Epithelial cell of prostate (primary cell): ENCODE measurements around the gene ZNF610.
A peak's percentile ranks its signal among the peaks of the same experiment; 100 is the strongest.
"Not testable (repeated sequence)": the region's sequence is repeated elsewhere in the genome, so short reads cannot be mapped to it uniquely, and the experiment has no call there.

ENCODE experiments used
- DNase-seq: peaks from one replicate; pipeline ENCODE4 v3.0.0-alpha.2; 2011; ENCODE audit warnings: low read depth, low spot score
- H3K27ac ChIP-seq: fragments of 450-650 bp; 2 replicates; pipeline ENCODE4 v1.5.1; 2017; ENCODE audit warnings: mild to moderate bottlenecking

The ZNF610 gene

GRCh38 chr19:52336117-52336790 lies at the start of gene ZNF610:
ZNF610 (plus strand) TSS chr19:52336243; CDS start chr19:52349173, 12,930 bp downstream.
- peak; percentile 22 for DNase-seq
- peak within 1 kb of the TSS; percentile 9 for H3K27ac ChIP-seq

DNA sequence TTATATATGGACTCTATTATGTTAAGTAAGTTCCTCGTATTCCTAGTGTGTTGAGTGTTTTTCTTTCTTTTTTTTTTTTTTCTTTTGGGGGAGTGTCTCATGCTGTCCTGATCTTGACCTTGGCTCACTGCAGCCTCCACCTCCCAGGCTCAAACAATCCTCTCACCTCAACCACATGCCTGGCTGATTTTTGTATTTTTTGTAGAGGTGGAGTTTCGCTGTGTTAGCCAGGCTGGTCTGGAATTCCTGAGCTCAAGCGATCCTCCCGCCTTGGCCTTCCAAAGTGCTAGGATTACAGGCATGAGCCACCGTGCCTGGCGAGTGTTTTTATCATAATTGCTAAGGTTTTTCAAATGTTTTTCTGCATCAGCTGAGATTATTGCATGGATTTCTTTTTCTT lies 49.8 kb upstream of the ZNF610 start:
- DNase-seq = no peak
- no peak overlapping the region for H3K27ac ChIP-seq

DNA sequence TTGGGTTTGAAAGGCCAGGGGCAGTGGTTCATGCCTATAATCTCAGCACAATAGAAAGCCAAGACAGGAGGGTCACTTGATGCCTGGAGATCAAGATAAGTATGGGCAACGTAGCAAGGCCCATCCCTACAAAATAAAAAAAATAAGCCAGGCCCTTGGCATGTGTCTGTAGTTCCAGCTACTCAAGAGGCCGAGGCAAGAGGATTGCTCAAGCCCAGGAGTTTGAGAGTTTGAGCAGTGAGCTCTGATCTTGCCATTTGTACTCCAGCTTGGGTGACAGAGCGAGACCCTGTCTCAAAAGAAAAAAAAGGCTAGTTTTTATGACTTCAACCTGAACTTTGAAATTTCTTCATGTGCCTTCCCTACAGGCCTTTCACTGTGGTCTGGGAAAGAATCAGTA lies 44.3 kb upstream of the ZNF610 start:
- H3K27ac ChIP-seq = no peak overlapping the region
- DNase-seq = no peak

- DNase-seq, H3K27ac ChIP-seq: not testable (repeated sequence)
Measured at GRCh38 chr19:52292946-52293345, 43.1 kb upstream of the ZNF610 start.

DNA sequence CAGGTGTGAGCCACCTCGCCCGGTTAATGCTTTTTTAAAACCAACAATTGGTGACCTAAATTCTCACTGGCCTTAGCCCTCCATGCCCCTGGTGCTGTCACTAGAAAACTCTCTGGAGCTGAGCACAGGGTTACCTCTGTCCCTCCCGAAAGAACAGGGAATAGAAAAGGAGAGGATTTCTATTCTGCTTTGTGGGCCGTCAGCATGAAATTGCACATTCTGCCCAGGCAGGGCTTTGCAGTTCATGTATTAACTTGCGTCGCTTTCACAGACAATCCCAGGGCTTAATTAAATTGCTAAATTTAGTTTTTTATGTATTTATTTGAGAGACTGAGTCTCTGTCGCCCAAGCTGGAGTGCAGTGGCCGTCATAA lies 39.7 kb upstream of the ZNF610 start:
- DNase-seq = no peak
- peak overlapping the region; percentile 9 for H3K27ac ChIP-seq

- no peak for DNase-seq
- H3K27ac ChIP-seq = peak within 1 kb of the TSS; percentile 61
Measured at GRCh38 chr19:52296773-52297600, 39.1 kb upstream of the ZNF610 start, which contains the start of gene ZNF480. ZNF480 (plus strand) TSS chr19:52297169; CDS start chr19:52300413, 3,244 bp downstream.

DNA sequence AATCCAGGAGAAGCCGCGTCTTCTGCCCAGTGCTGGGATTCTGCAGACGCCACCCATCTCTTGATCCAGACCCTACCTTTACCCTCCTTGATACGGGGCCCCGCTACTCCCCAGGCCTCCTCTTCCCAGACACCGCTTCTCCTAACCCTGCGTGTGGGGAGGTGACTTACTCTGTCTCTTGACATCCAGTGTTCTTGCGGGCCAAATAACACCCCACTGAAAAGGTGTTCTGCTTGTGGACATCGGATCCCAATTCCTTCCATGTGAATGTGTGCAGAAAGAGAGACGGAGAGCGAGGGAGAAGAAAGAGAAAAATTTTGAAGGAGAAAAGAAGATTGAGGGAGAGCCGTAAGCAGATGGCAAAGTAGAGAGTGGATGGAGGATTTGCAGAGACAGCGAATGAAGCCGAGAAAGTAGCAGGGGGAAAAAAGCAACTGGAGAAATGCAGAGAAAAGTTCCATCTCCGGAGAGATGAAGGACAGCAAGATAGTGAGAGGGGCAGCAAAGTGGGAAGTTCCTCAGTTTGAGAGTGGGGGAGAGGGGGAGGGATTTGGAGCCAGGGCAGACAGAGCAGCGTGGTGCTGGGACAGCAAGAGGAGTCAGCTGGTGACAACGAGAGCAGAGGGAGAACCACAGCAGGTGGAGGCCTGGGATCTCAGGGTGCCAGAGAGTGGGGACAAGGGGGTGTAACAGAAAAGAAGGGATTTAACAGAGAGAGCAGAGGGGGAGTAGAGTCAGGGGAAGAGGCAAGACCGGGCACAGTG lies 38.3 kb upstream of the ZNF610 start:
- DNase-seq = no peak
- peak overlapping the region; percentile 61 for H3K27ac ChIP-seq

GRCh38 chr19:52307275-52307674 lies 28.8 kb upstream of the ZNF610 start:
- no peak for DNase-seq
- no peak overlapping the region for H3K27ac ChIP-seq

DNA sequence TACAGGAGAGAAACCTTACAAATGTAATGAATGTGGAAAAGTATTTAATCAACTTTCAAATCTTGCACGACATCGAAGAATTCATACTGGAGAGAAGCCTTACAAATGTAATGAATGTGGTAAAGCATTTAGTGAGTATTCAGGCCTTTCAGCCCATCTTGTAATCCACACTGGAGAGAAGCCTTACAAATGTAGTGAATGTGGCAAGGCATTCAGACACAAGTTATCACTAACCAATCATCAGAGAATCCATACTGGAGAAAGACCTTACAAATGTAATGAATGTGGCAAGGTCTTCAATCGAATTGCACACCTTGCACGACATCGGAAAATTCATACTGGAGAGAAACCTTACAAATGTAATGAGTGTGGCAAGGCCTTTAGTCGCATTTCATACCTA lies 13.6 kb upstream of the ZNF610 start:
- no peak for DNase-seq
- H3K27ac ChIP-seq = no peak overlapping the region

DNA sequence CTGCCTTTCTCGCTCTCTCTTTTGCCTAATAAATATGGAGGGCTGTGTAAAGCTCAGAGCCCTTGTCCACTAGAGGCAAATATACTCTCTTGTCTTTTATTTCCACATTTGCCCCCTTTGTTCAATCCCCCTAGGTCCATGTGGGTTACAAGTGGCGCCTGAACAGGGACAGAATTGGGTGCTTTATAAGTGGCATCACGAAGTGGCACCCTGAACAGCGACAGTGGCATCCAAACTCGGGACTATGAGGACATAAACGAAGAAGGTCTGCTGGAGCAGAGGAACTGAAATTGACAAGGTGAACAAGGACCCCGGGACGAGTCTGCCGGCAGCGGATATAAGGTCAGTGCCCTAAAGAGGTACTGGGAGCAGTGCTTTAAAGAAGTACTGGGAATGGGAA lies 4.3 kb upstream of the ZNF610 start:
- no peak for DNase-seq
- H3K27ac ChIP-seq = no peak overlapping the region

DNA sequence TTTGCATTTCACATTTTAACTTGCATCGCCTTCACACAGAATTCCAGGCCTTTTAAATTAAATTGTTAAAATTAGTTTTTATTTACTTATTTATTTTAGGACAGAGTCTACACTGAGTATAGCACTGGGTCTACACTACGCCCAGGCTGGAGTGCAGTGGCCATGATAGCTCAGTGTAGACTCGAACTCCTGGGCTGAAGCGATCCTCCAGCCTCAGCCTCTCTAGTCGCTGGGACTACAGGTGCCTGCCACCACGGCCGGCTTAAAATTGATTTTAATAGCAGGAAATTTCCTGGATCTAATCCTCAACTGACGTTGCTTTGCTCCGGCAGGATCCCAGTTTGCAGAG lies 301 bp upstream of the ZNF610 start:
- no peak for DNase-seq

DNA sequence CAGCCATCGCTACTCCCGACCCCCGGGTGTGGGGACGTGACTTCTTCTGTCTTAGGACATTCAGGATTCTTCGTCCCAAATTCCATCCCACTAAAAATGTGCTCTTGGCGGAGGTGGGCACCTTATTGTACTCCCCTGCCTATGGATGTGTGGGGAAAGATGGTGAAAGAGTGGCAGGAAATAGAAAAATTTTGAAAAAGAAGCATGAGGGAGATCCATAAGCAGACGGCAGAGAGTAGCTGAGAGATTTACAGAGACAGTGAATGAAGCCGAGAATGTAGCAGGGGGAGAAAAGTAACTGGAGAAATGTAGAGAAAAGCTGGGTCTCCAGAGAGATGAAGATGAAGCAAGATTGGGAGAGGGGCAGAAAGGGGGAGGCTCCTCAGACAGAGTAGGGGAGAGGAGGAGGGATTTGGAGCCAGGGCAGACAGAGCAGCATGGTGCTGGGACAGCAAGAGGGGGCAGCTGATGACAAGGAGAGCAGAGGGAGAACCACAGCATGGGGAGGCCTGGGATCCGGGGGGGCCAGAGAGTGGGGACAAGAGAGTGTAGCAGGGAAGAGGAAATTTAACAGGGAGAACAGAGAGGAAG lies 843 bp downstream of the ZNF610 start:
- no peak for DNase-seq
- H3K27ac ChIP-seq = no peak overlapping the region

More for the DNA sequence above, 301 bp upstream of the ZNF610 start:
- peak overlapping the region; percentile 9 for H3K27ac ChIP-seq

- H3K27ac ChIP-seq = not testable (repeated sequence)
Measured at GRCh38 chr19:52339022-52339421, 3.0 kb downstream of the ZNF610 start.

DNA sequence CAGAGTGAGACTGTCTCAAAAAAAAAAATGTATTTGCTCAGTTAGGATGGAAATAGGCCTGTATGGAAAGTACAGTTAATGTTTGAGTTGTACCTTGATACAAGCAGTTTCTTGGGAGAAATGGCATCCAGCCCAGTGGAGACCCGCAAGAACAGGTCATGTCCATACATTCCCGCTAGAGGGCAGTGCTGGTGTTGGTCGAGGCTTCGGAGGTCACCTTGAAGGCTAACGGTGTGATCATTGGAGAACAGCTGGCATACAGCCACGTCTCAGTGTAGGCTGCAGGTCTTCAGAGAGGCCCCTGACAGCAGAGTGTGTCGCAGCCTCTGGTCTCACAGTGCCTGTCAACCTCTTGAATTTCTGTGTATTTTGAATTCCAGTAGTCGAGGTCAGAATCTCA lies 7.5 kb downstream of the ZNF610 start:
- DNase-seq = no peak
- H3K27ac ChIP-seq = no peak overlapping the region

More at GRCh38 chr19:52339022-52339421, 3.0 kb downstream of the ZNF610 start:
- DNase-seq = not testable (repeated sequence)

GRCh38 chr19:52345162-52345561 lies 9.1 kb downstream of the ZNF610 start:
- H3K27ac ChIP-seq = no peak overlapping the region
- no peak for DNase-seq

DNA sequence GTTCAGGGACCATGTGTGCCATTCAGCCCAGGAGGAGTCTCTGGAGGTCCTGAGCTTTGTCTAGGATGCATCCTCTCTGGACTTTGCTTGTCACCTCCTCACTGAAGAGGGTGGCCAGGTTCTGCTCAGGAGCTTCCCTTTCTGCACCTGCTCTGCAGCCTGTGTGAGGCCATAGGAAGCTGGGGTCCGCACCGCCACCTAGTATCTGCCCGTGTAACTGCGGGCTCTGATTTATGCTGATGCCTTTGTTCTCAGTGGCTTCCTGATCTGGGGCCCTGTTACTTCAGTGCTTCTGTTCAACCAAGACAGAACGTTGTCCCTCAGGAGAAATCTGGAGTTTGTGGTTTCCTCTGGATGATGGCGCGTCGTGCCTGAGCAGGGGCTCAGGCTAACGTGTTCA lies 15.5 kb downstream of the ZNF610 start:
- H3K27ac ChIP-seq = no peak overlapping the region
- no peak for DNase-seq

DNA sequence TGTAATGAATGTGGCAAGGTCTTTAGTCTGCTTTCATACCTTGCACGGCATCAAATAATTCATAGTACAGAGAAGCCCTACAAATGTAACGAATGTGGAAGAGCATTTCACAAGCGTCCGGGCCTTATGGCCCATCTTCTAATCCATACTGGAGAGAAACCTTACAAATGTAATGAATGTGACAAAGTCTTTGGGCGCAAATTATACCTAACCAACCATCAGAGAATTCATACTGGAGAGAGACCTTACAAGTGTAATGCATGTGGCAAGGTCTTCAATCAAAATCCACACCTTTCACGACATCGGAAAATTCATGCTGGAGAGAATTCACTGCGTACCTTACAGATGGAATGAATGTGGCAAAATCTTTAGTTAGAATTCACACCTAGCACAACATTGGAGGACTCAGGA lies 30.4 kb downstream of the ZNF610 start:
- DNase-seq = no peak
- H3K27ac ChIP-seq = no peak overlapping the region

GRCh38 chr19:52369559-52370340 lies 33.7 kb downstream of the ZNF610 start, which contains the start of gene ZNF880:
ZNF880 (plus strand) TSS chr19:52369923; CDS start chr19:52369966, 43 bp downstream.
- DNase-seq = peak; percentile 34

GRCh38 chr19:52370341-52370710 lies 34.3 kb downstream of the ZNF610 start:
- DNase-seq = no peak
- peak overlapping the region; percentile 91 for H3K27ac ChIP-seq

More at GRCh38 chr19:52369559-52370340, 33.7 kb downstream of the ZNF610 start, which contains the start of gene ZNF880:
- peak within 1 kb of the TSS; percentile 91 for H3K27ac ChIP-seq
